ENCODE measurements around the gene RNF4.
A peak's percentile ranks its signal among the peaks of the same experiment; 100 is the strongest.

Gene RNF4

GRCh38 chr4:2438822-2439718 lies 29.8 kb upstream of the RNF4 start:
- DNase-seq, result no peak

GRCh38 chr4:2441393-2442174 lies 27.3 kb upstream of the RNF4 start:
- peak; percentile 88 to 91 for DNase-seq

GRCh38 chr4:2442175-2442993 lies 26.5 kb upstream of the RNF4 start:
- DNase-seq, result no peak

- no peak for DNase-seq
These were observed 25.7 kb upstream of the RNF4 start for GRCh38 chr4:2443061-2443730.

GRCh38 chr4:2443956-2444740 lies 24.8 kb upstream of the RNF4 start:
- DNase-seq, result no peak

GRCh38 chr4:2445130-2445529 lies 23.8 kb upstream of the RNF4 start:
- DNase-seq, result no peak

- DNase-seq, result no peak
These were observed 23.3 kb upstream of the RNF4 start for GRCh38 chr4:2445571-2445970.

GRCh38 chr4:2446656-2447564 lies 22.0 kb upstream of the RNF4 start:
- DNase-seq, result no peak

GRCh38 chr4:2448589-2448988 lies 20.3 kb upstream of the RNF4 start:
- no peak for DNase-seq

- no peak for DNase-seq
These were observed 19.9 kb upstream of the RNF4 start for GRCh38 chr4:2449051-2449450.

GRCh38 chr4:2449511-2450392 lies 19.2 kb upstream of the RNF4 start:
- DNase-seq, result no peak

GRCh38 chr4:2450394-2451035 lies 18.4 kb upstream of the RNF4 start:
- DNase-seq, result no peak

GRCh38 chr4:2451036-2451520 lies 17.8 kb upstream of the RNF4 start:
- DNase-seq, result no peak

- DNase-seq, result no peak
These were observed 16.8 kb upstream of the RNF4 start for GRCh38 chr4:2451821-2452785.

- no peak for DNase-seq
These were observed 11.2 kb upstream of the RNF4 start for GRCh38 chr4:2457481-2458295.

All from activated T-cell treated with anti-CD3 and anti-CD28 coated beads, Interleukin-2, amount 50 U/mL, for 48 hours (primary cell).